HEK293 (cell line): ENCODE data around the gene FAM168A.

Experiments used
- CTCF ChIA-PET: fragments of 350-600 bp; formaldehyde crosslinking; extraction: SDS; loops from one replicate; lab custom pipeline; 2021; ENCODE audit warnings: antibody characterized with exemption; lab: Yijun Ruan, JAX
- POLR2A ChIA-PET: fragments of 300-600 bp; formaldehyde crosslinking; extraction: SDS; loops from one replicate; lab custom pipeline; 2020; ENCODE audit warnings: antibody characterized with exemption, inconsistent platforms; lab: Yijun Ruan, JAX
- H3K27ac ChIP-seq: fragments of 200-500 bp; sonication (Bioruptor generic); 2 replicates; pipeline ENCODE4 v1.5.1; 2014; ENCODE audit warnings: low read depth, low read length, control low read depth, inconsistent platforms; ENCODE audit errors: extremely low read depth
- H3K36me3 ChIP-seq, 2 experiments: fragments of 200-500 bp in 1 of 2; sonication (Bioruptor generic) in 1 of 2; 1 replicate in 1 of 2; 2 replicates in 1 of 2; pipeline ENCODE4 v1.5.1; 2014 to 2017; ENCODE audit warnings: inconsistent platforms in 2 of 2, low read length in 2 of 2; ENCODE audit not compliant: control insufficient read depth in 2 of 2, insufficient read depth in 1 of 2
- H3K4me1 ChIP-seq: fragments of 200-500 bp; sonication (Bioruptor generic); 2 replicates; pipeline ENCODE4 v1.5.1; 2014; ENCODE audit warnings: mild to moderate bottlenecking, low read length, inconsistent platforms; ENCODE audit not compliant: control insufficient read depth, insufficient read depth
- H3K4me3 ChIP-seq: 2 replicates; pipeline ENCODE4 v1.5.1; 2011; ENCODE audit warnings: low read depth, mild to moderate bottlenecking, control low read depth, low read length, moderate library complexity
- H3K9me3 ChIP-seq: fragments of 200-500 bp; sonication (Bioruptor generic); 2 replicates; pipeline ENCODE4 v1.5.1; 2014; ENCODE audit warnings: low read depth, low read length, inconsistent platforms; ENCODE audit not compliant: control insufficient read depth, insufficient read depth
- GLIS2 ChIP-seq: fragments of 450-650 bp; formaldehyde crosslinking; IDR thresholded peaks from 2 replicates; pipeline ENCODE4 v1.5.1; 2016; ENCODE audit warnings: missing biosample characterization, missing genetic modification characterization
- KLF10 ChIP-seq: fragments of 450-650 bp; IDR thresholded peaks from 2 replicates; pipeline ENCODE4 v1.5.1; 2018; ENCODE audit warnings: missing biosample characterization, mild to moderate bottlenecking, missing genetic modification characterization
- KLF8 ChIP-seq: fragments of 450-650 bp; formaldehyde crosslinking; IDR thresholded peaks from 2 replicates; pipeline ENCODE4 v1.5.1; 2016; ENCODE audit warnings: missing biosample characterization, missing genetic modification characterization
- PATZ1 ChIP-seq: fragments of 450-650 bp; formaldehyde crosslinking; IDR thresholded peaks from 2 replicates; pipeline ENCODE4 v1.5.1; 2016; ENCODE audit warnings: missing biosample characterization, missing genetic modification characterization
- PRDM10 ChIP-seq: fragments of 450-650 bp; formaldehyde crosslinking; IDR thresholded peaks from 2 replicates; pipeline ENCODE4 v1.5.1; 2016; ENCODE audit warnings: missing biosample characterization, missing genetic modification characterization
- RBAK ChIP-seq: fragments of 450-650 bp; formaldehyde crosslinking; IDR thresholded peaks from 2 replicates; pipeline ENCODE4 v1.5.1; 2016; ENCODE audit warnings: missing biosample characterization, missing genetic modification characterization
- SP2 ChIP-seq: fragments of 450-650 bp; formaldehyde crosslinking; IDR thresholded peaks from 2 replicates; pipeline ENCODE4 v1.5.1; 2016; ENCODE audit warnings: missing biosample characterization, missing genetic modification characterization
- ZBTB8A ChIP-seq: fragments of 450-650 bp; formaldehyde crosslinking; IDR thresholded peaks from 2 replicates; pipeline ENCODE4 v1.5.1; 2016; ENCODE audit warnings: missing biosample characterization, missing genetic modification characterization
- ZNF114 ChIP-seq: fragments of 450-650 bp; formaldehyde crosslinking; IDR thresholded peaks from 2 replicates; pipeline ENCODE4 v1.5.0; 2017; ENCODE audit warnings: missing biosample characterization, missing genetic modification characterization
- ZNF146 ChIP-seq: fragments of 450-650 bp; formaldehyde crosslinking; IDR thresholded peaks from 2 replicates; pipeline ENCODE4 v1.5.1; 2016; ENCODE audit warnings: missing biosample characterization, missing genetic modification characterization
- ZNF248 ChIP-seq: fragments of 450-650 bp; formaldehyde crosslinking; IDR thresholded peaks from 2 replicates; pipeline ENCODE4 v1.5.1; 2017; ENCODE audit warnings: missing biosample characterization, missing genetic modification characterization
- ZNF341 ChIP-seq: fragments of 450-650 bp; formaldehyde crosslinking; IDR thresholded peaks from 2 replicates; pipeline ENCODE4; 2016; ENCODE audit warnings: low read depth, missing biosample characterization, missing genetic modification characterization
- ZNF362 ChIP-seq: fragments of 450-650 bp; formaldehyde crosslinking; IDR thresholded peaks from 2 replicates; pipeline ENCODE4 v1.5.1; 2016; ENCODE audit warnings: missing biosample characterization, missing genetic modification characterization
- ZNF37A ChIP-seq: fragments of 450-650 bp; IDR thresholded peaks from 2 replicates; pipeline ENCODE4 v1.5.1; 2018; ENCODE audit warnings: missing biosample characterization, missing genetic modification characterization
- ZNF426 ChIP-seq: fragments of 450-650 bp; formaldehyde crosslinking; IDR thresholded peaks from 2 replicates; pipeline ENCODE4 v1.5.1; 2017; ENCODE audit warnings: missing biosample characterization, missing genetic modification characterization, mild to moderate bottlenecking, inconsistent platforms, moderate library complexity
- ZNF449 ChIP-seq: fragments of 450-650 bp; formaldehyde crosslinking; IDR thresholded peaks from 2 replicates; pipeline ENCODE4 v1.5.1; 2017; ENCODE audit warnings: missing biosample characterization, mild to moderate bottlenecking, missing genetic modification characterization, moderate library complexity
- ZNF501 ChIP-seq: fragments of 450-650 bp; formaldehyde crosslinking; IDR thresholded peaks from 2 replicates; pipeline ENCODE4 v1.5.1; 2016; ENCODE audit warnings: missing biosample characterization, missing genetic modification characterization
- ZNF621 ChIP-seq: fragments of 450-650 bp; formaldehyde crosslinking; IDR thresholded peaks from 2 replicates; pipeline ENCODE4 v1.5.1; 2017; ENCODE audit warnings: missing biosample characterization, missing genetic modification characterization
- ZNF626 ChIP-seq: fragments of 450-650 bp; sonication (Bioruptor Pico); formaldehyde crosslinking; IDR thresholded peaks from 2 replicates; pipeline ENCODE4 v1.5.1; 2018; ENCODE audit warnings: missing biosample characterization, missing genetic modification characterization, inconsistent platforms
- ZNF639 ChIP-seq: fragments of 450-650 bp; formaldehyde crosslinking; IDR thresholded peaks from 2 replicates; pipeline ENCODE4 v1.5.1; 2016; ENCODE audit warnings: missing biosample characterization, missing genetic modification characterization
- ZNF677 ChIP-seq: fragments of 450-650 bp; IDR thresholded peaks from 2 replicates; pipeline ENCODE4 v1.5.0; 2018; ENCODE audit warnings: missing biosample characterization, mild to moderate bottlenecking, missing genetic modification characterization, moderate library complexity
- ZNF692 ChIP-seq: fragments of 450-650 bp; formaldehyde crosslinking; IDR thresholded peaks from 2 replicates; pipeline ENCODE4 v1.5.1; 2016; ENCODE audit warnings: missing biosample characterization, missing genetic modification characterization
- ZNF701 ChIP-seq: fragments of 450-650 bp; formaldehyde crosslinking; IDR thresholded peaks from 2 replicates; pipeline ENCODE4 v1.5.1; 2016; ENCODE audit warnings: missing biosample characterization, missing genetic modification characterization
- ZNF747 ChIP-seq: fragments of 450-650 bp; formaldehyde crosslinking; IDR thresholded peaks from 2 replicates; pipeline ENCODE4 v1.5.1; 2016; ENCODE audit warnings: missing biosample characterization, missing genetic modification characterization

The FAM168A gene

GRCh38 chr11:73376803-73377629 is 220.9 kb downstream of the FAM168A start (continued):
- TF ChIP-seq ZNF692 (tag by site-specific recombination) (peak; percentile 82), ZNF501 (tag by site-specific recombination) (peak; percentile 84; the same call in 1 of the 2 replicates), ZNF426 (tag by site-specific recombination) (no peak), ZNF639 (peak; percentile 86; the same call in 1 of the 2 replicates), PRDM10 (tag by site-specific recombination) (0 out of 2 replicates have a peak, but pooled peaks have one; percentile 48), ZNF146 (tag by site-specific recombination) (peak; percentile 21; the same call in 1 of the 2 replicates), ZNF114 (tag by site-specific recombination) (no peak), RBAK (no peak), ZNF747 (tag by site-specific recombination) (no peak), ZNF362 (tag by site-specific recombination) (no peak), ZNF626 (tag by site-specific recombination) (no peak)

GRCh38 chr11:73376160-73376802 is 221.6 kb downstream of the FAM168A start, which contains the start of gene RELT:
Gene RELT, plus strand, starts transcription at chr11:73376399. Its CDS starts 12,738 bp downstream, at chr11:73389137.
- peak within 1 kb of the TSS; percentile 64; the same call in 1 of the 2 replicates for H3K27ac ChIP-seq
- TF ChIP-seq ZNF248 (tag by site-specific recombination) (no peak), ZNF677 (tag by site-specific recombination) (no peak), PATZ1 (tag by site-specific recombination) (peak; percentile 75), ZNF37A (tag by site-specific recombination) (no peak), ZNF701 (tag by site-specific recombination) (no peak), KLF8 (peak; percentile 20; the same call in 1 of the 2 replicates), GLIS2 (tag by site-specific recombination) (0 out of 2 replicates have a peak, but pooled peaks have one; percentile 24), ZNF449 (peak; percentile 10; the same call in 1 of the 2 replicates), SP2 (tag by site-specific recombination) (0 out of 2 replicates have a peak, but pooled peaks have one; percentile 20), ZNF341 (tag by site-specific recombination) (0 out of 2 replicates have a peak, but pooled peaks have one; percentile 13), KLF10 (tag by site-specific recombination) (peak; percentile 96), ZBTB8A (tag by site-specific recombination) (peak; percentile 98), ZNF621 (tag by site-specific recombination) (no peak)

More at GRCh38 chr11:73376160-73376802, 221.6 kb downstream of the FAM168A start, which contains the start of gene RELT:
- Histone ChIP-seq H3K4me3 (peak within 1 kb of the TSS; percentile 82), H3K36me3 (no peaks in the 10 kb centered on the region), H3K9me3 (no peaks in the 10 kb centered on the region), H3K4me1 (no peaks in the 10 kb centered on the region)
- POLR2A ChIA-PET, result interaction anchor here (0.6 to 1.7 kb wide), 4 partner anchors 17 to 69 kb away, joined by 3 to 8 read pairs (median 4); partner anchors contain the start of gene ARHGEF17
- CTCF ChIA-PET, result interaction anchor here (0.6 to 1.4 kb wide), 4 partner anchors 9 to 82 kb away, joined by 3 to 5 read pairs (median 3); no protein-coding TSS in a partner anchor
